Lung (tissue), 12 donors: ENCODE data around the gene COL1A1. TPM values are rescaled to one million over a fixed set of nuclear protein-coding genes. Genes with fewer than 3 reads are reported as not detected.
A peak's percentile ranks its signal among the peaks of the same experiment; 100 is the strongest.

Experiments
- ATAC-seq: fragments of 200-7000 bp; cut with Tn5 transposase; one replicate; pipeline ENCODE4 v1.9.1; 2020; ENCODE audit warnings: moderate number of reproducible peaks; ENCODE audit not compliant: insufficient read depth, low FRiP score
- DNase-seq, 3 donors: peaks; one replicate each; pipeline ENCODE4 v3.0.0-alpha.2; 2013 to 2017
- H3K27ac ChIP-seq, 2 donors: one replicate each; pipeline ENCODE4 v1.5.1; 2013; ENCODE audit warnings: mild to moderate bottlenecking in 2 of 2, moderate library complexity in 2 of 2, control low read depth in 1 of 2, inconsistent platforms in 1 of 2, low read depth in 1 of 2, low read length in 1 of 2
- H3K27me3 ChIP-seq, 3 donors: one replicate each; pipeline ENCODE4 v1.5.1; 2013; ENCODE audit warnings: low read length in 2 of 3; ENCODE audit not compliant: control insufficient read depth in 3 of 3, insufficient read depth in 3 of 3
- H3K36me3 ChIP-seq, 4 donors: one replicate each; pipeline ENCODE4 v1.5.1; 2013; ENCODE audit warnings: low read length in 4 of 4, mild to moderate bottlenecking in 1 of 4, moderate library complexity in 1 of 4; ENCODE audit not compliant: control insufficient read depth in 4 of 4, insufficient read depth in 4 of 4
- H3K4me1 ChIP-seq, 5 donors: one replicate each; pipeline ENCODE4 v1.5.1; 2013; ENCODE audit warnings: low read length in 5 of 5, mild to moderate bottlenecking in 2 of 5, moderate library complexity in 1 of 5; ENCODE audit not compliant: control insufficient read depth in 5 of 5, insufficient read depth in 5 of 5
- H3K4me3 ChIP-seq: one replicate; pipeline ENCODE4 v1.5.1; 2013; ENCODE audit warnings: mild to moderate bottlenecking, control low read depth, moderate library complexity
- H3K9ac ChIP-seq, 2 donors: one replicate each; pipeline ENCODE4 v1.5.1; 2013; ENCODE audit warnings: low read length in 2 of 2, control low read depth in 1 of 2; ENCODE audit not compliant: insufficient read depth in 1 of 2
- H3K9me3 ChIP-seq, 4 donors: one replicate each; pipeline ENCODE4 v1.5.1; 2013; ENCODE audit warnings: low read length in 3 of 4, mild to moderate bottlenecking in 1 of 4, moderate library complexity in 1 of 4; ENCODE audit not compliant: control insufficient read depth in 4 of 4, insufficient read depth in 3 of 4
- CTCF ChIP-seq: IDR thresholded peaks from 2 replicates; pipeline ENCODE4 v1.5.1; 2012; ENCODE audit warnings: mild to moderate bottlenecking; ENCODE audit errors: control extremely low read depth, extremely low read depth
- WGBS, 2 donors: extraction: QIAGEN DNeasy Blood & Tissue Kit; methylation state at CpG; one replicate each; pipeline ENCODE4 v1.1.7; 2013; 5-methylcytosine and 5-hydroxymethylcytosine counted together
- polyA plus RNA-seq, 2 donors: library from polyadenylated mRNA; stranded (reverse); fragments of 200-250 nt; gene quantifications; one replicate each; pipeline ENCODE4 v1.2.1, GENCODE V29; 2013
- total RNA-seq, 2 donors: library from RNA; depleted of rRNA in 1 of 2; stranded (reverse); fragments of >200 nt in 1 of 2; gene quantifications; one replicate each; pipeline ENCODE4 v1.2.1, GENCODE V29; 2014 to 2021
- donor health status: control.
- donor health status: control.
- donor health status: Bipolar disorder and iron deficiency.
- donor health status: healthy.
- donor health status: DM: yes; HTN: yes; CAD: no.

COL1A1 gene
- total and polyA plus RNA-seq, 4 donors, result 30.5 to 1,330 (median 283) TPM

GRCh38 chr17:50238601-50239280 is 37.3 kb upstream of the COL1A1 start:
- ATAC-seq (no peak), DNase-seq (peak in 2 of 3 donors; percentile 55 to 62)
- Histone ChIP-seq H3K9me3 (peaks cover 0 to 5% (median 1%) of the 10 kb centered on the region in 4 donors), H3K36me3 (no peaks in the 10 kb centered on the region), H3K27me3 (no peaks in the 10 kb centered on the region), H3K4me3 (no peak overlapping the region), H3K9ac (no peak overlapping the region), H3K4me1 (peaks cover 0 to 8% (median 2%) of the 10 kb centered on the region in 5 donors), H3K27ac (no peak overlapping the region)
- 46 to 55% methylated on average over 9 of the region's 9 CpGs for WGBS, 2 donors
- TF ChIP-seq CTCF, result no peak

- no peaks in the 10 kb centered on the region for H3K27me3 ChIP-seq
- DNase-seq, result peak in 2 of 3 donors; percentile 65 to 68
- no peak for TF ChIP-seq CTCF
- ATAC-seq, result no peak
- no peak overlapping the region for H3K27ac ChIP-seq
- no peak overlapping the region for H3K9ac ChIP-seq
- peaks cover 0 to 5% (median 1%) of the 10 kb centered on the region in 4 donors for H3K9me3 ChIP-seq
- H3K36me3 ChIP-seq, result no peaks in the 10 kb centered on the region
- H3K4me3 ChIP-seq, result no peak overlapping the region
- peaks cover 0 to 8% (median 2%) of the 10 kb centered on the region in 5 donors for H3K4me1 ChIP-seq
- 42 to 61% methylated on average over 2 of the region's 2 CpGs for WGBS, 2 donors
Observed at GRCh38 chr17:50237901-50238300, 36.5 kb upstream of the COL1A1 start.

- Histone ChIP-seq H3K9me3 (peaks cover 0 to 5% (median 1%) of the 10 kb centered on the region in 4 donors), H3K4me3 (no peak overlapping the region), H3K27ac (no peak overlapping the region), H3K36me3 (no peaks in the 10 kb centered on the region), H3K4me1 (peaks cover 0 to 8% (median 0%) of the 10 kb centered on the region in 5 donors), H3K27me3 (no peaks in the 10 kb centered on the region), H3K9ac (no peak overlapping the region)
- DNase-seq, result no peak
- ATAC-seq, result no peak
- no peak for TF ChIP-seq CTCF
Observed at GRCh38 chr17:50234581-50234980, 33.1 kb upstream of the COL1A1 start.
